CD4-positive, alpha-beta T cell treated with Interleukin-15 for 4 hours (primary cell): ENCODE results near the gene ARID5A.
"Not testable (repeated sequence)": the region's sequence is repeated elsewhere in the genome, so short reads cannot be mapped to it uniquely, and the experiment has no call there.

Experiments used
- DNase-seq: peaks from one replicate; pipeline ENCODE4 v3.0.0-alpha.2; 2020; ENCODE audit warnings: low spot score

The ARID5A gene

GRCh38 chr2:96557421-96557820, 20.9 kb downstream of the ARID5A start:
- not testable (repeated sequence) for DNase-seq

GRCh38 chr2:96558061-96558460, 21.5 kb downstream of the ARID5A start:
- no peak for DNase-seq

- DNase-seq = no peak
These were observed 21.9 kb downstream of the ARID5A start for GRCh38 chr2:96558485-96558884.

GRCh38 chr2:96564026-96564425, 27.5 kb downstream of the ARID5A start:
- no peak for DNase-seq

GRCh38 chr2:96564563-96564962, 28.0 kb downstream of the ARID5A start:
- no peak for DNase-seq

- DNase-seq = no peak
These were observed 28.6 kb downstream of the ARID5A start for GRCh38 chr2:96565111-96565510.

GRCh38 chr2:96568094-96568493, 31.5 kb downstream of the ARID5A start:
- no peak for DNase-seq

- no peak for DNase-seq
These were observed 37.8 kb downstream of the ARID5A start for GRCh38 chr2:96574364-96574763.

GRCh38 chr2:96575785-96576456, 39.4 kb downstream of the ARID5A start:
- no peak for DNase-seq

- DNase-seq = no peak
These were observed 40.9 kb downstream of the ARID5A start for GRCh38 chr2:96577501-96577900.

GRCh38 chr2:96578731-96579130, 42.2 kb downstream of the ARID5A start:
- DNase-seq = no peak

- DNase-seq = no peak
These were observed 42.9 kb downstream of the ARID5A start for GRCh38 chr2:96579422-96579821.

- no peak for DNase-seq
These were observed 44.2 kb downstream of the ARID5A start for GRCh38 chr2:96580771-96581170.

- DNase-seq = no peak
These were observed 47.5 kb downstream of the ARID5A start for GRCh38 chr2:96584017-96584416.

- DNase-seq = no peak
These were observed 51.3 kb downstream of the ARID5A start for GRCh38 chr2:96587843-96588242.

GRCh38 chr2:96591054-96591453, 54.5 kb downstream of the ARID5A start:
- DNase-seq = no peak

GRCh38 chr2:96591494-96591893, 54.9 kb downstream of the ARID5A start:
- DNase-seq = no peak

- DNase-seq = no peak
These were observed 57.7 kb downstream of the ARID5A start for GRCh38 chr2:96594282-96594681.

GRCh38 chr2:96594691-96595152, 58.2 kb downstream of the ARID5A start:
- DNase-seq = peak; percentile 24

GRCh38 chr2:96596596-96596995, 60.0 kb downstream of the ARID5A start:
- no peak for DNase-seq

- no peak for DNase-seq
These were observed 63.4 kb downstream of the ARID5A start for GRCh38 chr2:96599941-96600340.

GRCh38 chr2:96601382-96602292, 65.1 kb downstream of the ARID5A start:
- no peak for DNase-seq
